Left hindlimb (tissue), 1 donor: ENCODE results near the gene ANKRD27.
"Not testable (repeated sequence)": the region's sequence is repeated elsewhere in the genome, so short reads cannot be mapped to it uniquely, and the experiment has no call there.

ENCODE experiments used
- DNase-seq: peaks from one replicate; pipeline ENCODE4 v3.0.0-alpha.2; 2018

ANKRD27 gene

GRCh38 chr19:32652331-32652730, 22.6 kb downstream of the ANKRD27 start:
- DNase-seq = not testable (repeated sequence)

- peak; percentile 41 for DNase-seq
Observed at GRCh38 chr19:32651729-32652140, 23.2 kb downstream of the ANKRD27 start.

- DNase-seq = no peak
Observed at GRCh38 chr19:32650671-32651070, 24.3 kb downstream of the ANKRD27 start.

GRCh38 chr19:32649751-32650150, 25.2 kb downstream of the ANKRD27 start:
- DNase-seq = no peak

- no peak for DNase-seq
Observed at GRCh38 chr19:32647361-32647760, 27.6 kb downstream of the ANKRD27 start.

- DNase-seq = no peak
Observed at GRCh38 chr19:32646556-32646955, 28.4 kb downstream of the ANKRD27 start.

GRCh38 chr19:32642771-32643170, 32.2 kb downstream of the ANKRD27 start:
- DNase-seq = no peak

GRCh38 chr19:32638625-32639024, 36.4 kb downstream of the ANKRD27 start:
- no peak for DNase-seq

- DNase-seq = no peak
Observed at GRCh38 chr19:32637480-32637879, 37.5 kb downstream of the ANKRD27 start.

- no peak for DNase-seq
Observed at GRCh38 chr19:32631381-32631780, 43.6 kb downstream of the ANKRD27 start.

- no peak for DNase-seq
Observed at GRCh38 chr19:32630338-32630737, 44.6 kb downstream of the ANKRD27 start.

GRCh38 chr19:32627714-32628270, 47.2 kb downstream of the ANKRD27 start:
- no peak for DNase-seq

- DNase-seq = no peak
Observed at GRCh38 chr19:32626969-32627368, 48.0 kb downstream of the ANKRD27 start.

- DNase-seq = no peak
Observed at GRCh38 chr19:32624410-32624809, 50.6 kb downstream of the ANKRD27 start.

- DNase-seq = no peak
Observed at GRCh38 chr19:32622002-32622401, 53.0 kb downstream of the ANKRD27 start.

GRCh38 chr19:32619051-32619685, 55.8 kb downstream of the ANKRD27 start:
- DNase-seq = no peak

GRCh38 chr19:32615569-32615968, 59.4 kb downstream of the ANKRD27 start:
- DNase-seq = no peak

- DNase-seq = no peak
Observed at GRCh38 chr19:32614916-32615315, 60.1 kb downstream of the ANKRD27 start.

- no peak for DNase-seq
Observed at GRCh38 chr19:32613008-32613407, 62.0 kb downstream of the ANKRD27 start.

GRCh38 chr19:32611161-32611560, 63.8 kb downstream of the ANKRD27 start:
- DNase-seq = no peak

- DNase-seq = no peak
Observed at GRCh38 chr19:32607479-32607878, 67.5 kb downstream of the ANKRD27 start.

- no peak for DNase-seq
Observed at GRCh38 chr19:32606289-32606688, 68.7 kb downstream of the ANKRD27 start.

GRCh38 chr19:32605544-32605943, 69.4 kb downstream of the ANKRD27 start:
- no peak for DNase-seq

- no peak for DNase-seq
Observed at GRCh38 chr19:32603961-32604360, 71.0 kb downstream of the ANKRD27 start.

GRCh38 chr19:32599736-32600157, 75.2 kb downstream of the ANKRD27 start:
- no peak for DNase-seq
